K562 (cell line): Measurements from ENCODE around the gene ITGB5. TPM values are rescaled to one million over a fixed set of nuclear protein-coding genes. Genes with fewer than 3 reads are reported as not detected.

Experiments used
- ATAC-seq: fragments of 200-7000 bp; cut with Tn5 transposase; 3 replicates; pipeline ENCODE4 v1.9.1; 2020; ENCODE audit warnings: moderate library complexity
- BruUV-seq: library from RNA; stranded (reverse); fragments of 400-500 nt; replicated peaks from 2 replicates; lab custom pipeline; 2021; lab: Mats Ljungman, UMichigan
- CTCF ChIA-PET: fragments of 300-600 bp; formaldehyde crosslinking; extraction: SDS; loops from one replicate; lab custom pipeline; 2021; ENCODE audit warnings: low intra/inter-chr PET ratio; lab: Yijun Ruan, JAX
- POLR2A ChIA-PET: fragments of 300-600, 350-650 bp; sonication (Branson Sonifier 250); formaldehyde crosslinking; extraction: SDS; loops from one replicate; lab custom pipeline; 2021; ENCODE audit warnings: antibody characterized with exemption, inconsistent platforms; lab: Yijun Ruan, JAX
- DNase-seq, 4 experiments: peaks; one replicate each; pipeline versions ENCODE4 v3.0.0 to v3.0.0-alpha.2; 2011 to 2018; ENCODE audit warnings: low spot score in 3 of 4, mixed read lengths in 3 of 4; ENCODE audit errors: extremely low read depth in 1 of 4
- FAIRE-seq: peaks from 2 replicates; lab custom pipeline; 2011; peaks lifted over from hg19 to GRCh38; lab: Jason Lieb, UNC
- H2AFZ ChIP-seq: 2 replicates; pipeline ENCODE4 v1.6.0; 2011; ENCODE audit warnings: low read depth, low read length, control low read depth, inconsistent platforms
- H3K27ac ChIP-seq: fragments of 200-600 bp; 3 replicates; pipeline ENCODE4 v1.8.0; 2011; ENCODE audit warnings: low read depth, mild to moderate bottlenecking, control low read depth, inconsistent platforms, low read length, moderate library complexity, mixed read lengths; ENCODE audit errors: extremely low read depth
- H3K27me3 ChIP-seq, 2 experiments: fragments of 300-600 bp in 1 of 2; 2 replicates in 1 of 2; 3 replicates in 1 of 2; pipeline versions ENCODE4 v1.6.0 to v1.8.0; 2011; ENCODE audit warnings: inconsistent platforms in 2 of 2, low read length in 2 of 2, mild to moderate bottlenecking in 1 of 2, mixed read lengths in 1 of 2, moderate library complexity in 1 of 2; ENCODE audit not compliant: control insufficient read depth in 2 of 2, insufficient read depth in 2 of 2
- H3K36me3 ChIP-seq: fragments of 300-600 bp; 3 replicates; pipeline ENCODE4 v1.8.0; 2011; ENCODE audit warnings: mild to moderate bottlenecking, low read length, inconsistent platforms; ENCODE audit not compliant: control insufficient read depth, insufficient read depth
- H3K4me1 ChIP-seq, 2 experiments: fragments of 200-600 bp in 1 of 2; replicated peaks in 1 of 2; 2 replicates in 1 of 2; 3 replicates in 1 of 2; pipeline versions ENCODE4 v1.5.1 to v1.8.0; 2011; ENCODE audit warnings: inconsistent platforms in 2 of 2, low read length in 2 of 2, mild to moderate bottlenecking in 1 of 2, mixed read lengths in 1 of 2, moderate library complexity in 1 of 2; ENCODE audit not compliant: control insufficient read depth in 2 of 2, insufficient read depth in 2 of 2
- H3K4me2 ChIP-seq: 2 replicates; pipeline ENCODE4 v1.6.1; 2011; ENCODE audit warnings: low read length, control low read depth, inconsistent platforms, mixed read lengths; ENCODE audit not compliant: insufficient read depth
- H3K4me3 ChIP-seq: fragments of 200-600 bp; sonication (generic), shearing (Covaris generic); 2 replicates; pipeline ENCODE4 v1.5.1; 2016; ENCODE audit warnings: control low read depth, inconsistent platforms
- H3K79me2 ChIP-seq: fragments of 200-600 bp; 3 replicates; pipeline ENCODE4 v1.8.0; 2011; ENCODE audit warnings: low read length, inconsistent platforms; ENCODE audit not compliant: control insufficient read depth, insufficient read depth
- H3K9ac ChIP-seq, 2 experiments: 2 replicates each; pipeline versions ENCODE4 v1.6.0 to v1.6.1; 2011; ENCODE audit warnings: low read depth in 2 of 2, low read length in 2 of 2, control low read depth in 1 of 2, inconsistent platforms in 1 of 2, mild to moderate bottlenecking in 1 of 2, mixed read lengths in 1 of 2; ENCODE audit not compliant: insufficient read depth in 1 of 2
- H3K9me1 ChIP-seq: one replicate; pipeline ENCODE4 v1.6.0; 2011; ENCODE audit warnings: inconsistent platforms, mild to moderate bottlenecking, low read length, moderate library complexity; ENCODE audit not compliant: control insufficient read depth, insufficient read depth
- H3K9me3 ChIP-seq: replicated peaks from 2 replicates; pipeline ENCODE4 v1.5.1; 2011; ENCODE audit warnings: low read depth, low read length, inconsistent platforms; ENCODE audit not compliant: control insufficient read depth, insufficient read depth
- H4K20me1 ChIP-seq: replicated peaks from 2 replicates; pipeline ENCODE4 v1.6.1; 2011; ENCODE audit warnings: low read length, inconsistent platforms, mixed read lengths; ENCODE audit not compliant: control insufficient read depth, insufficient read depth
- ARID1B ChIP-seq: fragments of 450-650 bp; IDR thresholded peaks from 2 replicates; pipeline ENCODE4 v1.6.1; 2016; ENCODE audit warnings: antibody characterized with exemption, mild to moderate bottlenecking, inconsistent platforms
- ATF7 ChIP-seq: fragments of 450-650 bp; IDR thresholded peaks from 2 replicates; pipeline ENCODE4 v1.7.1; 2014; ENCODE audit warnings: mild to moderate bottlenecking, moderate library complexity
- BCL6 ChIP-seq: fragments of 250-450 bp; sonication (Bioruptor Pico); IDR thresholded peaks from 2 replicates; pipeline ENCODE4 v1.4.0; 2020
- GATAD2B ChIP-seq: fragments of 450-650 bp; IDR thresholded peaks from 2 replicates; pipeline ENCODE4 v1.6.1; 2017; ENCODE audit warnings: mild to moderate bottlenecking, borderline replicate concordance
- KAT2B ChIP-seq: IDR thresholded peaks from one replicate; pipeline ENCODE4 v1.6.1; 2012; ENCODE audit warnings: low read depth, mild to moderate bottlenecking, control low read depth, inconsistent platforms, low read length, moderate library complexity
- KLF13 ChIP-seq: fragments of 450-650 bp; IDR thresholded peaks from 2 replicates; pipeline ENCODE4 v1.6.1; 2016; ENCODE audit warnings: missing genetic modification characterization, low read depth, mild to moderate bottlenecking, missing compliant biosample characterization, moderate library complexity, borderline replicate concordance
- MCM7 ChIP-seq, 2 experiments: fragments of 450-650 bp; IDR thresholded peaks; 2 replicates each; pipeline ENCODE4 v1.6.1; 2016 to 2018
- NR3C1 ChIP-seq: sonication (generic); formaldehyde crosslinking; IDR thresholded peaks from 2 replicates; pipeline ENCODE4 v1.8.1; 2022; ENCODE audit warnings: missing genetic modification reagents
- NUFIP1 ChIP-seq: fragments of 450-650 bp; IDR thresholded peaks from 2 replicates; pipeline ENCODE4 v1.6.1; 2018; ENCODE audit not compliant: partially characterized antibody
- PHF20 ChIP-seq: fragments of 450-650 bp; IDR thresholded peaks from 2 replicates; pipeline ENCODE4 v1.6.1; 2018; ENCODE audit not compliant: partially characterized antibody
- PHF21A ChIP-seq: fragments of 450-650 bp; IDR thresholded peaks from 2 replicates; pipeline ENCODE4 v1.6.1; 2017; ENCODE audit warnings: low read depth, borderline replicate concordance
- SMAD4 ChIP-seq: fragments of 250-450 bp; sonication (Bioruptor Pico); conservative IDR thresholded peaks from 2 replicates; pipeline ENCODE4 v1.8.0; 2021; ENCODE audit warnings: inconsistent platforms, mild to moderate bottlenecking, moderate library complexity
- SRSF3 ChIP-seq: fragments of 200-400 bp; formaldehyde crosslinking; IDR thresholded peaks from 2 replicates; pipeline ENCODE4 v1.6.1; 2016; ENCODE audit warnings: mild to moderate bottlenecking, low read length, moderate library complexity; ENCODE audit not compliant: insufficient read depth
- ZC3H11A ChIP-seq: IDR thresholded peaks from 2 replicates; pipeline ENCODE4 v1.6.1; 2012; ENCODE audit warnings: low read depth, low read length, improper control_type of control experiment
- WGBS: fragments of 100-300 bp; shearing (Covaris generic); methylation state at CpG from one replicate; pipeline ENCODE4 v1.1.6; 2016; ENCODE audit warnings: low coverage, mixed read lengths; ENCODE audit not compliant: insufficient coverage; ENCODE audit errors: missing lambda C conversion rate; 5-methylcytosine and 5-hydroxymethylcytosine counted together
- in situ Hi-C: fragments of 300-500 bp; cut with MboI; formaldehyde crosslinking; loops from 4 replicates; pipeline ENCODE4 v1.15.0; 2018; ENCODE audit warnings: inconsistent platforms, mixed read lengths
- intact Hi-C: fragments of 100-400 bp; cut with micrococcal nuclease; formaldehyde crosslinking; loops from 2 replicates; pipeline ENCODE4 v1.14.2; 2022
- polyA plus RNA-seq, 8 experiments: library from polyadenylated mRNA; depleted of rRNA in 4 of 8; stranded (reverse) in 5 of 8; unstranded in 3 of 8; fragments of >200 nt; fragmentation: Nextera tagmentation in 2 of 8; fragmentation: Illumina TruSeq in 1 of 8; extraction: Ambion mirVana in 2 of 8; extraction: Trizol in 1 of 8; gene quantifications; 2 replicates each; pipeline versions ENCODE4 v1.2.1 to v1.2.3, GENCODE V29; 2011 to 2014; ENCODE audit warnings: inconsistent platforms in 1 of 8, missing spikeins in 1 of 8
- total RNA-seq, 7 experiments: library from RNA; depleted of rRNA in 6 of 7; stranded (reverse); fragments of >200 nt in 6 of 7; fragmentation: Illumina TruSeq in 2 of 7; extraction: Trizol in 2 of 7; gene quantifications; 2 replicates each; pipeline versions ENCODE4 v1.2.1 to v1.2.3, GENCODE V29; 2011 to 2021; ENCODE audit warnings: low replicate concordance in 1 of 7
- TF ChIP-seq, protein P1 (sequence below): sonication (generic); formaldehyde crosslinking; IDR thresholded peaks from 2 replicates; pipeline ENCODE4 v1.8.0; 2022; ENCODE audit warnings: missing genetic modification reagents, mild to moderate bottlenecking, borderline replicate concordance
- TF ChIP-seq, protein P2 (sequence below): fragments of 450-650 bp; formaldehyde crosslinking; conservative IDR thresholded peaks from 2 replicates; pipeline ENCODE4 v1.4.0; 2022; ENCODE audit warnings: mild to moderate bottlenecking, missing genetic modification characterization

The ITGB5 gene
- total and polyA plus RNA-seq, 9 of the 15 experiments (the other 6 are each of a cell fraction or from before 2014, with no cell fraction given): 1.7 to 46.8 (median 9.9) TPM

DNA sequence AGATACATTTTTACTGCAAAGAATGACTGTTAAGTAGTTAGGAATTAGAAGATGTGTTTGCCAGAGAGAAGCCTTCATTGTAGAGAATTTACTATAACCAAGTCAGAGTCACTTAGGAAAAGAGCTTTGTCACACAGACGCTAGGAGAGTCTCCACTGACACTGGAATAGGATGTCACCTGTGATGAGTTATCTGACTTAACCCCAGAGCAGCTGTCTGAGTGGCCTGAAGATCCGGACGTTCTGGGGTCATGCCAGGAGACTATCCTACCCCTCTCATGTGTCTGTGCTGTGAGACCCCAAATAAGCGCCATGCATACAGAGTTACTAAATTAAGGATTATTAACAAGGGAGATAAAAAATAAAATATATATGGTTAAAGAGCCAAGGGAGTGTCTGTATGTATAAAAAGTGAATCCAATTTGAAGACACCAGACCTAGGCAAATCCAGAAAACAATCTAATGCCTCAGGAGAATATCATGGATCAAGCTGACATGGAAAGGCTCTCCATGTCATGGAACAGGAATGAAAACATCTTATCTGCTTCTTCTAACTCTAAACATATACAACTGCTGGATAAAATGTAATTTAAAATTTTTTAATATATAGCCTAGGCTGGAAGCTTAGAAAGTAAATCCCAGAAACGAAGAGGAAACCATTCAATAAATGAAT is 43.5 kb downstream of the ITGB5 start:
- no peak for ATAC-seq

DNA sequence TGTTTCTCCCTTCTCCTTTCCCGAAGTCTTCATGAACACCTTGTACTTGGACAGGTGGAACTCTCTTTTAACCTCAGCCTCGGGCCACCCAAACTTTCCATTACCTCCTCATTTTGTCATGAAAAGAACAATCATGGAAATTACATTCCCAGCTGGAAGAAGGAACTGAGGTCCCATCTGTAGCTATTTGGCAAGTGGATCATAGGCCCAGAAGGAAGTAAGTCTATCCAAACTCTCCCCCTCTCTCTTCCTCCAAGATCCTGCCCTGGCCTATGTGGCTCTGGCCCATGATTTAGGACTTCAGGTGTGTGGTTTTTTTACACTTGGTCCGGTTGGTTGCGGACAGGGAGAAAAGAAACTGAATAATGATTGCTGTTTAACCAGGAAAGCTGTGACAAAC is 44.1 kb downstream of the ITGB5 start:
- no peak overlapping the region for H2AFZ ChIP-seq
- no peak overlapping the region for H3K9ac ChIP-seq
- H3K79me2 ChIP-seq: no peaks in the 10 kb centered on the region
- DNase-seq (no peak), ATAC-seq (no peak), FAIRE-seq (no peak)
- no peaks in the 10 kb centered on the region for H3K27me3 ChIP-seq
- H3K27ac ChIP-seq: no peak overlapping the region
- H3K9me3 ChIP-seq: no peaks in the 10 kb centered on the region
- no peaks in the 10 kb centered on the region for H3K4me1 ChIP-seq
- intact Hi-C loops: no loop called here
- BruUV-seq: no TSS peak
- ChIA-PET POLR2A (no interaction called here), CTCF (no interaction called here)
- no peaks in the 10 kb centered on the region; the same call in 2 of the 3 replicates for H3K36me3 ChIP-seq
- H4K20me1 ChIP-seq: no peaks in the 10 kb centered on the region
- no peak overlapping the region for H3K4me3 ChIP-seq
- no peak overlapping the region for H3K4me2 ChIP-seq
- 43% methylated on average over 4 of the region's 4 CpGs for WGBS
- no peaks in the 10 kb centered on the region for H3K9me1 ChIP-seq
- in situ Hi-C loops: no loop called here
- TF ChIP-seq, protein P1, sequence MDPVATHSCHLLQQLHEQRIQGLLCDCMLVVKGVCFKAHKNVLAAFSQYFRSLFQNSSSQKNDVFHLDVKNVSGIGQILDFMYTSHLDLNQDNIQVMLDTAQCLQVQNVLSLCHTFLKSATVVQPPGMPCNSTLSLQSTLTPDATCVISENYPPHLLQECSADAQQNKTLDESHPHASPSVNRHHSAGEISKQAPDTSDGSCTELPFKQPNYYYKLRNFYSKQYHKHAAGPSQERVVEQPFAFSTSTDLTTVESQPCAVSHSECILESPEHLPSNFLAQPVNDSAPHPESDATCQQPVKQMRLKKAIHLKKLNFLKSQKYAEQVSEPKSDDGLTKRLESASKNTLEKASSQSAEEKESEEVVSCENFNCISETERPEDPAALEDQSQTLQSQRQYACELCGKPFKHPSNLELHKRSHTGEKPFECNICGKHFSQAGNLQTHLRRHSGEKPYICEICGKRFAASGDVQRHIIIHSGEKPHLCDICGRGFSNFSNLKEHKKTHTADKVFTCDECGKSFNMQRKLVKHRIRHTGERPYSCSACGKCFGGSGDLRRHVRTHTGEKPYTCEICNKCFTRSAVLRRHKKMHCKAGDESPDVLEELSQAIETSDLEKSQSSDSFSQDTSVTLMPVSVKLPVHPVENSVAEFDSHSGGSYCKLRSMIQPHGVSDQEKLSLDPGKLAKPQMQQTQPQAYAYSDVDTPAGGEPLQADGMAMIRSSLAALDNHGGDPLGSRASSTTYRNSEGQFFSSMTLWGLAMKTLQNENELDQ (CRISPR knock-in tag): no peak
- TF ChIP-seq BCL6 (CRISPR knock-in tag): no peak
- no peak for TF ChIP-seq SMAD4 (CRISPR knock-in tag)
- no peak for TF ChIP-seq ARID1B
- TF ChIP-seq ATF7: no peak
- TF ChIP-seq PHF20: no peak
- TF ChIP-seq SRSF3: no peak
- TF ChIP-seq GATAD2B: no peak
- no peak for TF ChIP-seq ZC3H11A
- no peak for TF ChIP-seq PHF21A
- TF ChIP-seq, protein P2, sequence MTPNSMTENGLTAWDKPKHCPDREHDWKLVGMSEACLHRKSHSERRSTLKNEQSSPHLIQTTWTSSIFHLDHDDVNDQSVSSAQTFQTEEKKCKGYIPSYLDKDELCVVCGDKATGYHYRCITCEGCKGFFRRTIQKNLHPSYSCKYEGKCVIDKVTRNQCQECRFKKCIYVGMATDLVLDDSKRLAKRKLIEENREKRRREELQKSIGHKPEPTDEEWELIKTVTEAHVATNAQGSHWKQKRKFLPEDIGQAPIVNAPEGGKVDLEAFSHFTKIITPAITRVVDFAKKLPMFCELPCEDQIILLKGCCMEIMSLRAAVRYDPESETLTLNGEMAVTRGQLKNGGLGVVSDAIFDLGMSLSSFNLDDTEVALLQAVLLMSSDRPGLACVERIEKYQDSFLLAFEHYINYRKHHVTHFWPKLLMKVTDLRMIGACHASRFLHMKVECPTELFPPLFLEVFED (CRISPR knock-in tag): no peak

More for the DNA sequence above, 43.5 kb downstream of the ITGB5 start:
- Histone ChIP-seq H4K20me1 (no peaks in the 10 kb centered on the region), H3K9me1 (no peaks in the 10 kb centered on the region), H2AFZ (no peak overlapping the region), H3K9me3 (no peaks in the 10 kb centered on the region)
- FAIRE-seq: no peak
- no TSS peak for BruUV-seq
- 25% methylated on average over 4 of the region's 5 CpGs for WGBS
- ChIA-PET POLR2A (no interaction called here), CTCF (no interaction called here)
- no peak for TF ChIP-seq NR3C1 (CRISPR knock-in tag)
- TF ChIP-seq NUFIP1: no peak
- no peak for TF ChIP-seq KAT2B
- TF ChIP-seq KLF13: no peak
- TF ChIP-seq MCM7 (IDR thresholded peaks at IDR 0.05): no peak
- TF ChIP-seq, all 486 proteins: peak for 0
- H3K4me3 ChIP-seq: no peak overlapping the region
- in situ Hi-C loops: no loop called here
- no peak overlapping the region for H3K4me2 ChIP-seq
- no peaks in the 10 kb centered on the region; the same call in 2 of the 3 replicates for H3K36me3 ChIP-seq
- intact Hi-C loops: no loop called here
- H3K79me2 ChIP-seq: no peaks in the 10 kb centered on the region
- H3K27ac ChIP-seq: no peak overlapping the region
- no peaks in the 10 kb centered on the region for H3K4me1 ChIP-seq
- H3K27me3 ChIP-seq: no peaks in the 10 kb centered on the region
- DNase-seq: no peak
- H3K9ac ChIP-seq: no peak overlapping the region
